Neural cell (in vitro differentiated cells): ENCODE measurements around the gene SH3RF3. TPM values are rescaled to one million over a fixed set of nuclear protein-coding genes. Genes with fewer than 3 reads are reported as not detected.

ENCODE experiments used
- H2AFZ ChIP-seq: fragments of 200-600, 300-800 bp; sonication (generic), shearing (Covaris generic); 2 replicates; pipeline ENCODE4 v1.6.0; 2014; ENCODE audit warnings: low read depth, mild to moderate bottlenecking, antibody characterized with exemption, low read length, moderate library complexity
- H3F3A ChIP-seq: fragments of 200-600 bp; shearing (Covaris generic); 2 replicates; pipeline ENCODE4 v1.6.1; 2016; ENCODE audit warnings: mild to moderate bottlenecking, moderate library complexity, mixed read lengths, antibody characterized with exemption, low read length; ENCODE audit not compliant: insufficient read depth, poor library complexity, severe bottlenecking
- H3K27ac ChIP-seq: fragments of 200-600, 300-800 bp; sonication (generic), shearing (Covaris generic); 2 replicates; pipeline ENCODE4 v1.5.1; 2014; ENCODE audit warnings: mild to moderate bottlenecking, low read length, moderate library complexity
- H3K27me3 ChIP-seq: fragments of 300-800, 200-600 bp; sonication (generic), shearing (Covaris generic); 2 replicates; pipeline ENCODE4 v1.6.0; 2014; ENCODE audit warnings: mild to moderate bottlenecking, low read depth, low read length, moderate library complexity; ENCODE audit not compliant: insufficient read depth
- H3K36me3 ChIP-seq: fragments of 300-800, 200-600 bp; sonication (generic), shearing (Covaris generic); 2 replicates; pipeline ENCODE4 v1.5.1; 2014; ENCODE audit warnings: mild to moderate bottlenecking, antibody characterized with exemption, low read length, moderate library complexity; ENCODE audit not compliant: insufficient read depth
- H3K4me2 ChIP-seq: fragments of 300-800, 200-600 bp; sonication (generic), shearing (Covaris generic); 2 replicates; pipeline ENCODE4 v1.6.0; 2014; ENCODE audit warnings: mild to moderate bottlenecking, low read length
- H3K4me3 ChIP-seq: fragments of 300-800, 200-600 bp; sonication (generic), shearing (Covaris generic); 2 replicates; pipeline ENCODE4 v1.5.1; 2014; ENCODE audit warnings: mild to moderate bottlenecking, low read length, moderate library complexity
- H3K79me2 ChIP-seq: fragments of 200-600 bp; shearing (Covaris generic); replicated peaks from 2 replicates; pipeline ENCODE4 v1.6.0; 2014; ENCODE audit warnings: mild to moderate bottlenecking, low read length, moderate library complexity; ENCODE audit not compliant: insufficient read depth
- H3K9ac ChIP-seq: fragments of 300-800, 200-600 bp; sonication (generic), shearing (Covaris generic); 2 replicates; pipeline ENCODE4 v1.6.1; 2016; ENCODE audit warnings: mild to moderate bottlenecking, low read length, mixed read lengths
- H3K9me2 ChIP-seq: fragments of 200-600 bp; shearing (Covaris generic); 2 replicates; pipeline ENCODE4 v1.6.1; 2016; ENCODE audit warnings: mild to moderate bottlenecking, low read length, mixed read lengths; ENCODE audit not compliant: insufficient read depth
- H3K9me3 ChIP-seq: fragments of 200-600, 300-800 bp; sonication (generic), shearing (Covaris generic); 2 replicates; pipeline ENCODE4 v1.6.1; 2016; ENCODE audit warnings: mild to moderate bottlenecking, mixed run types, low read length, moderate library complexity, mixed read lengths
- H4K20me1 ChIP-seq: fragments of 200-600 bp; shearing (Covaris generic); 2 replicates; pipeline ENCODE4 v1.6.1; 2016; ENCODE audit warnings: mild to moderate bottlenecking, mixed run types; ENCODE audit not compliant: insufficient read depth
- CTCF ChIP-seq: fragments of 450-650 bp; IDR thresholded peaks from 2 replicates; pipeline ENCODE4 v1.5.1; 2014; ENCODE audit warnings: antibody characterized with exemption, mild to moderate bottlenecking, moderate library complexity; ENCODE audit not compliant: poor library complexity, severe bottlenecking
- EP300 ChIP-seq: fragments of 450-650 bp; conservative IDR thresholded peaks from 2 replicates; pipeline ENCODE4 v1.6.1; 2014; ENCODE audit warnings: antibody characterized with exemption, mild to moderate bottlenecking, moderate library complexity; ENCODE audit not compliant: poor library complexity, severe bottlenecking
- EZH2 ChIP-seq: fragments of 200-600, 300-800 bp; shearing (Covaris generic), sonication (generic); IDR thresholded peaks from 2 replicates; pipeline ENCODE4 v1.6.1; 2014; ENCODE audit warnings: antibody characterized with exemption, low read length, borderline replicate concordance, mild to moderate bottlenecking; ENCODE audit not compliant: insufficient read depth, poor library complexity, severe bottlenecking
- MXI1 ChIP-seq: fragments of 450-650 bp; conservative IDR thresholded peaks from 2 replicates; pipeline ENCODE4 v1.6.1; 2014; ENCODE audit warnings: antibody characterized with exemption, mild to moderate bottlenecking; ENCODE audit not compliant: poor library complexity, severe bottlenecking
- POLR2AphosphoS5 ChIP-seq: IDR thresholded peaks from 2 replicates; pipeline ENCODE4 v1.6.1; 2012
- RAD21 ChIP-seq: fragments of 450-650 bp; conservative IDR thresholded peaks from 2 replicates; pipeline ENCODE4 v1.6.1; 2014; ENCODE audit warnings: antibody characterized with exemption, mild to moderate bottlenecking, moderate library complexity
- SMC3 ChIP-seq: fragments of 450-650 bp; conservative IDR thresholded peaks from 2 replicates; pipeline ENCODE4 v1.6.1; 2014; ENCODE audit warnings: antibody characterized with exemption, mild to moderate bottlenecking, moderate library complexity; ENCODE audit not compliant: poor library complexity
- TAF1 ChIP-seq: IDR thresholded peaks from 2 replicates; pipeline ENCODE4 v1.6.1; 2012; ENCODE audit warnings: low read depth
- polyA plus RNA-seq: library from polyadenylated mRNA; depleted of rRNA; stranded (reverse); fragments of >200 nt; gene quantifications from 2 replicates; pipeline ENCODE4 v1.2.3, GENCODE V29; 2014
- TF ChIP-seq, protein P1 (sequence below): IDR thresholded peaks from 2 replicates; pipeline ENCODE4 v1.6.1; 2012; ENCODE audit warnings: borderline replicate concordance

The SH3RF3 gene
- polyA plus RNA-seq, 1 donor from 2014 or later, result 0.53 TPM

DNA sequence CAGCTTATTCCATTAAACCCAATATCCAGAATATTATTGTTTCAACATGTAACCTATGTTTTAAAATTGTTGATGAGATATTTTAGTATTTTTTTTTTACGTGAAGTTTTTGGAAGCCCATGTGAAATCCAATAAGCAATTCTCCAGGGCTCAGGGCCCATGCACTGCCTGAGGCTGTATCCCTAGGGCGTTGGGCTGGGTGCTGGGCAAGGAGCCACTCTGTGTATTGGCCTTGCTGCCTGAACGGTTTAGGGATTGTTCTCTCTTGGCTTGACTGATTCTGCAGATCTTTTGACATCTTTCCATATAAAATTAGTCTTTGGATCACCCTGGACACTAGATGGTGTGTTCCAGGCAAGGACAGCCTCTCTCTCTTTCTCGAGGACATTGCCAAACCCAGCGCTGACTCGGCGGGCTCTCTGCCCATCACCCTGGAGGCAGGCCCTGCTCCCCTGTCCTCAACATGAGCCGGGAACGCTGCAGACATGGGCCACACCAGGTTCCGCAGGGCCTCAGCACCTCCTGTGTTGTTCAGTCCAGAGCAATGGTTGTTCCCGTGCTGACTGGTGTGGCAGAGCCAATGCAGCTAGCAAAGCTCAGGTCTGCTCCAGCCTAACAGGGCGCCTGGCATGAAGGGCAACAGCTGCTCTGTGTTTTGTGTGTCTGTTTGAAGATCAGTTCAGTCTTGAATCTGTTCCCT is 321.7 kb downstream of the SH3RF3 start:
- Histone ChIP-seq H4K20me1 (no peaks in the 10 kb centered on the region), H3K9me2 (no peaks in the 10 kb centered on the region), H3K4me3 (no peak overlapping the region), H3K27me3 (no peaks in the 10 kb centered on the region), H3K27ac (no peak overlapping the region), H2AFZ (no peak overlapping the region), H3K9ac (no peak overlapping the region), H3K36me3 (no peaks in the 10 kb centered on the region), H3K4me2 (no peak overlapping the region), H3F3A (no peaks in the 10 kb centered on the region), H3K9me3 (no peaks in the 10 kb centered on the region), H3K79me2 (no peaks in the 10 kb centered on the region)
- TF ChIP-seq, protein P1, sequence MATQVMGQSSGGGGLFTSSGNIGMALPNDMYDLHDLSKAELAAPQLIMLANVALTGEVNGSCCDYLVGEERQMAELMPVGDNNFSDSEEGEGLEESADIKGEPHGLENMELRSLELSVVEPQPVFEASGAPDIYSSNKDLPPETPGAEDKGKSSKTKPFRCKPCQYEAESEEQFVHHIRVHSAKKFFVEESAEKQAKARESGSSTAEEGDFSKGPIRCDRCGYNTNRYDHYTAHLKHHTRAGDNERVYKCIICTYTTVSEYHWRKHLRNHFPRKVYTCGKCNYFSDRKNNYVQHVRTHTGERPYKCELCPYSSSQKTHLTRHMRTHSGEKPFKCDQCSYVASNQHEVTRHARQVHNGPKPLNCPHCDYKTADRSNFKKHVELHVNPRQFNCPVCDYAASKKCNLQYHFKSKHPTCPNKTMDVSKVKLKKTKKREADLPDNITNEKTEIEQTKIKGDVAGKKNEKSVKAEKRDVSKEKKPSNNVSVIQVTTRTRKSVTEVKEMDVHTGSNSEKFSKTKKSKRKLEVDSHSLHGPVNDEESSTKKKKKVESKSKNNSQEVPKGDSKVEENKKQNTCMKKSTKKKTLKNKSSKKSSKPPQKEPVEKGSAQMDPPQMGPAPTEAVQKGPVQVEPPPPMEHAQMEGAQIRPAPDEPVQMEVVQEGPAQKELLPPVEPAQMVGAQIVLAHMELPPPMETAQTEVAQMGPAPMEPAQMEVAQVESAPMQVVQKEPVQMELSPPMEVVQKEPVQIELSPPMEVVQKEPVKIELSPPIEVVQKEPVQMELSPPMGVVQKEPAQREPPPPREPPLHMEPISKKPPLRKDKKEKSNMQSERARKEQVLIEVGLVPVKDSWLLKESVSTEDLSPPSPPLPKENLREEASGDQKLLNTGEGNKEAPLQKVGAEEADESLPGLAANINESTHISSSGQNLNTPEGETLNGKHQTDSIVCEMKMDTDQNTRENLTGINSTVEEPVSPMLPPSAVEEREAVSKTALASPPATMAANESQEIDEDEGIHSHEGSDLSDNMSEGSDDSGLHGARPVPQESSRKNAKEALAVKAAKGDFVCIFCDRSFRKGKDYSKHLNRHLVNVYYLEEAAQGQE, result no peak
- TF ChIP-seq RAD21 (no peak), SMC3 (no peak), CTCF (no peak), MXI1 (no peak), EP300 (no peak), TAF1 (no peak), EZH2 (no peak), POLR2AphosphoS5 (no peak)

GRCh38 chr2:109451671-109452070 is 322.7 kb downstream of the SH3RF3 start:
- Histone ChIP-seq H2AFZ (no peak overlapping the region), H3K9ac (no peak overlapping the region), H3K4me2 (no peak overlapping the region), H3F3A (no peaks in the 10 kb centered on the region), H3K36me3 (no peaks in the 10 kb centered on the region), H3K79me2 (no peaks in the 10 kb centered on the region), H4K20me1 (no peaks in the 10 kb centered on the region), H3K27ac (no peak overlapping the region), H3K4me3 (no peak overlapping the region), H3K9me2 (no peaks in the 10 kb centered on the region), H3K9me3 (no peaks in the 10 kb centered on the region), H3K27me3 (no peaks in the 10 kb centered on the region)
- TF ChIP-seq SMC3, result no peak
- TF ChIP-seq CTCF, result no peak
- no peak for TF ChIP-seq MXI1
- no peak for TF ChIP-seq EP300
- no peak for TF ChIP-seq TAF1
- TF ChIP-seq, protein P1, result no peak
- no peak for TF ChIP-seq POLR2AphosphoS5
- no peak for TF ChIP-seq EZH2
- TF ChIP-seq RAD21, result no peak
